ENCODE results near the gene SKP2.
"Not testable (repeated sequence)": the region's sequence is repeated elsewhere in the genome, so short reads cannot be mapped to it uniquely, and the experiment has no call there.

Gene SKP2

DNA sequence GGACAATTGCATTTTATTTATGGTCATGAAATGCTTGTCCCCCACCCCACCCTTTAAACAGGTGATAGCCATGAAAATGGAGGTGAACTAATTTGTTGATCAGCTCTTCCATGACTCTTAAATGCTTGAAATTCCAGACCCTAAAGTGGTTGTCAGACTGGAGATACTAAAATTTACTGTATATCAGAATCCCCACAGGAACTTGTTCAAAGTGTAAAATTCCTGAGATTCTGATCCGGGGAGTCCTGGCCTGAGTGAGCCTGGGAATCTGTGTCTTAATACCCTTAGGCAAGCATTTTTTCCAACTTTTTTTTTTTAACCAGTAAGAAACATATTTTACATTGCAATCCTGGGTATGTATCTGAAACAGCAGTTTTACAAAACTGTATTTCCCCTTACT, 4.7 kb downstream of the SKP2 start:
- DNase-seq (ENCODE audit: low spot score) = no peak

DNA sequence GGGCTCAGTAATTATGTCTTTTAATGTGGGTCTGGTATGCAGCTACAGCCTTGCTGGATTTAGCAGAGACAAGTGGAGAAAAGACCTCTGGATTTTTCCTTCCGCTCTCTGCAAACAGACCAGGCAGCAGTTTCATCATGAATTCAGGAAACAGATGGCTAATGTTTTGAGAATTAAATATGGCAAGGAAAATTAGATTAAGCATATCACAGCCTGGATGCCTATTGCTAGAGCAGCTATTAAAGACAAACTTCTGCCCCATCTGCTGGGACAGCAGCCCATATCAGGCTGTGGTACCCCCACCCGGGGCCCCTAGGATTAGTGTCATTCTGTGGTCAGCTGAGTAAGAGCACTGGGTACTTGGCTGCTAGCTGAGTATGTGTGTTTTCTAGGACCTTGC, 6.2 kb downstream of the SKP2 start:
- no peak for DNase-seq (ENCODE audit: low spot score)

DNA sequence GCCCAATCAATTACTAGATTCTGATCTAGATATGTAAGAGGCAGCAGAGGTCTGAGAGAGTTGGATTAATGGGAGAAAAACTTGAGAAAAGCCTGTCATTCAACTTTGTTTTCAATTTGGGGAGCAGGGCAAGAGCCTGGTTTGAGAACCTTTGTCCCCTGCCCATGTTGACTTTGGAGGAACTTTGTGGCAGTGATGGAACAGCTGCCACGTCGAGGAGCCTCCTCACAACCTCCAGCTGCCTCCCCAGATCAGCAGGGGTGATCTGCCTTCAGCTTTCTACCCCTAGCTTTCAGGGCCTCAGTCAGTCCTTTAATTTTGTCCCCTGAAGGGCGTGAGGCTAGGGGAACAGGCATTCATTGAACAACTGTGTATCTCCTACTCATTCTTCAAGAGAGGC, 8.7 kb downstream of the SKP2 start:
- no peak for DNase-seq (ENCODE audit: low spot score)

GRCh38 chr5:36161361-36161760, 9.4 kb downstream of the SKP2 start:
- no peak for DNase-seq (ENCODE audit: low spot score)

- DNase-seq (ENCODE audit: low spot score) = no peak
Observed at GRCh38 chr5:36162810-36163486, 11.0 kb downstream of the SKP2 start.

GRCh38 chr5:36164461-36164860, 12.6 kb downstream of the SKP2 start:
- no peak for DNase-seq (ENCODE audit: low spot score)

DNA sequence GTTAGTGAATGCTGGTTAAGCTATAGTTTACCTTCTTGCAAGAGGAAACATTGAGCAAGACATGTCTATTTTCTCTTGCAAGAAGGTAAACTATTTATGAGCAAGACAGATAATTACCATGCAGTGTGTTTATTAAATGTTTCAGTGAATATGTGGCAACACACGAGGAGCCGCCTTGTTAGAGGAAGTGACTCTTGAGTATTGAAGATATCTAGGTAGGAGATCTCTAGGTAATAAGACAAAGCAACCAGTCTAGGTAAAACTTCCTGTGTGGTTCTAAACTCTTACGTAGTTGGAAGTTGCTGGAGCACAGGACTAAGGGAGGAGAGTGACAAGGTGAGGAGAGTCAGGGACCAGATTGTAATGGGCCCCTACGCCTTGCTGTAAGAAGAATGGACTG, 16.8 kb downstream of the SKP2 start:
- no peak for DNase-seq (ENCODE audit: low spot score)

DNA sequence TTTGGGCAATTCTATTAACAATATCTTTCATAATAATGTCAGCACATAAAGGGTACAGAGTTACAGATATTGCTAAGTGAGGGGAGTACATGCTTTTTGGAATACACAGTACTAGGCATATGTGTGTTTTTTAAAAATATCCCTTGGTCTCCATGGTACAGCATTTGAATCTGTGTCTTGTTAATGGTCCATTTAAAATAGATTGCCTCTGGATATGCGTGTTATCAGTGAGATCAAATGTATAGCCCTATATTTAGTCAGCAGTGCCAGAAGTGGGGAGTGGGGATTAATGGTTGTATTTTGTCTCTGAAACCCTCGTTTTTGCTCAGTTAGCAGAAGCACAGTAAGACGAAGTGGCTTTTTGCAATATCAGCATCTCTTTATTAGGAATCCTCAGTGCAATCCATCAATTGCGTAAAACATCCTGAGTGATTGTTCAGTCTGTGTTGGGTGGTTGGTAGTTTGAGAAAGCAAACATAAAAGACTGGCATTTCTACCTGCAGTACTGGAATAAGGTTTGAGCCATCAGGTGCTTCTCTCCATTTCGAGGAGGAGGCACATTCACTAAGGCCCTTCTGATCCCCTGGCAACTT, 19.0 kb downstream of the SKP2 start:
- DNase-seq (ENCODE audit: low spot score) = no peak

DNA sequence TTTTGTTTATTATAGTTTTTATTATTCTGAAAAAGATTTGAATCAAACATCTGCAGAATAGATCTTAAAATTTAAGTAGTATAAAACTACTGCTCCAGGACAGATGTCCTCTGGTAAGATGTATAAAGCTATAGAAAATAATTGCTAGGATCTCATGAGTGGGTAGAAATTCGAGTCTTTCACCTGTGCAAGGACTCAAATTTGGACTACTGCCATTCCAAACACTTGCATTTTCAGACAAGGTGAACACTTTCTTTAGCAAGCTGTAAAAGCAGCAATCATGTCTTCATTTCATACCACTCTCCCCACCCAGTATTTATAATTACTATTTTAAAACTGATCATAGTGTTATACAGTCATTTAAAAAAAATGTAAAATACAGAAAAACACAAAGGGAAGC, 20.7 kb downstream of the SKP2 start:
- no peak for DNase-seq (ENCODE audit: low spot score)

DNA sequence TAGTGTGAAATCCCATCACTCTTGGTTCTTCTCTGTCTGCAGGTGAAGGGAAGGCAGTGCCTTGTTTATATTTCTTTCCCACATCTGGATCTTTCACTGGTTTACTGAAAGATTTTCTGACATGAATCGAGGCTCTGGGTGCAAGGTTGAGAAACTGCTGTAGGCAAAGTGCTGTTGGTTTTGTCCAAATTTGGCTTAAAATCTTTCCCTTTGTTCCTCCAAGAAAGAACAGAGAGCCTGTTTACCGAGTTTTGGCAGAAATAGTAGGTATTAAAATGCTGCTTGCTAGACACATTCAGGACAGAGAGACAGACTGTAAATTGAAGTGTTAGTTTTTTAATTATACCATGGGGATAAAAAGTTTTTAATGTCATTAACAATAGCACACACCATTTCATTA, 21.5 kb downstream of the SKP2 start:
- DNase-seq (ENCODE audit: low spot score) = no peak

- DNase-seq (ENCODE audit: low spot score) = no peak
Observed at GRCh38 chr5:36174119-36174518, 22.2 kb downstream of the SKP2 start.

GRCh38 chr5:36175043-36175442, 23.1 kb downstream of the SKP2 start:
- no peak for DNase-seq (ENCODE audit: low spot score)

- no peak for DNase-seq (ENCODE audit: low spot score)
Observed at GRCh38 chr5:36177154-36177553, 25.2 kb downstream of the SKP2 start.

GRCh38 chr5:36177715-36178523, 26.0 kb downstream of the SKP2 start:
- no peak for DNase-seq (ENCODE audit: low spot score)

- DNase-seq (ENCODE audit: low spot score) = no peak
Observed at GRCh38 chr5:36178524-36178890, 26.6 kb downstream of the SKP2 start.

- no peak for DNase-seq (ENCODE audit: low spot score)
Observed at GRCh38 chr5:36179950-36180349, 28.0 kb downstream of the SKP2 start.

DNA sequence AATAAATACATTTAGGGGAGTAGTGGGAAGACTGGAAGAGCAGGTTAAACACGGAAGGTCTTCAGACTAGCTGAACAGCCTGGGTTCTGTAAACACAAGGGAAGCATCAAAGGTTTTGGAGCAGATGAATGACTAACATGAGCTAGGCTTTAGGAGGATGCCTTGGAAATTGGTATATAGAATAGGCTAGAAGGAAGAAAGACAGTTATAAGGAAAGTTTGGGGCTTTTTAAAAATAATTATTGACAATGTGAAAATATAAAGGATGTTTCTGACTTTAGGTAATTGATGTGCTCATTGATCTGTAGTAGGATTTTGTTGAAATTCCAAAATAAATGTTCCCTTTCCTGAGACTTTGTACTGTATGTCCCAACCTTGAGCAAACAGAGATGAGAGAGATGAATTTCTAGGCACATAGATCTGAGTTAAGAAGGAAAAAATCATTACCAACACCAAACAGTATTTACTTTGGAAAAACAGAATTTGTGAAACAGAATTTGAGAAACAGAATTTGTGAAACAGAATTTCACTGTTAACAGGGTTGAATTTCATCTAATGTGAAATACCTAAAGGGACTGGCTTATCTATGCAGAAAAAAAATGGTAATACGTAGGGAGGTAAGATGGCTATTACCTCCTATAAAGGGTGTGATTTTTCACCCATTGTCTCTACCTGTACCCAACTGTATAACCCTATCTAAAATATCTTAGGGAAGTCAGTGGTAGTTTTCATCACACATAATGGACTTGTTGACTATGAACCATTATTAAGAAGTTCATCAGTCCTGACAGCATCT, 28.8 kb downstream of the SKP2 start:
- DNase-seq (ENCODE audit: low spot score) = no peak

GRCh38 chr5:36181774-36182173, 29.9 kb downstream of the SKP2 start:
- no peak for DNase-seq (ENCODE audit: low spot score)

DNA sequence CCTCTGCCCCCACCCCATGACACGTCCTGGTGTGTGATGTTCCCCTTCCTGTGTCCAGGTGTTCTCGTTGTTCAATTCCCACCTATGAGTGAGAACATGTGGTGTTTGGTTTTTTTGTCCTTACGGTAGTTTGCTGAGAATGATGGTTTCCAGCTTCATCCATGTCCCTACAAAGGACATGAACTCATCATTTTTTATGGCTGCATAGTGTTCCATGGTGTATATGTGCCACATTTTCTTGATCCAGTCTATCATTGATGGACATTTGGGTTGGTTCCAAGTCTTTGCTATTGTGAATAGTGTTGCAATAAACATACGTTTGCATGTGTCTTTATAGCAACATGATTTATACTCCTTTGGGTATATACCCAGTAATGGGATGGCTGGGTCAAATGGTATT, 32.5 kb downstream of the SKP2 start:
- DNase-seq (ENCODE audit: low spot score) = not testable (repeated sequence)

DNA sequence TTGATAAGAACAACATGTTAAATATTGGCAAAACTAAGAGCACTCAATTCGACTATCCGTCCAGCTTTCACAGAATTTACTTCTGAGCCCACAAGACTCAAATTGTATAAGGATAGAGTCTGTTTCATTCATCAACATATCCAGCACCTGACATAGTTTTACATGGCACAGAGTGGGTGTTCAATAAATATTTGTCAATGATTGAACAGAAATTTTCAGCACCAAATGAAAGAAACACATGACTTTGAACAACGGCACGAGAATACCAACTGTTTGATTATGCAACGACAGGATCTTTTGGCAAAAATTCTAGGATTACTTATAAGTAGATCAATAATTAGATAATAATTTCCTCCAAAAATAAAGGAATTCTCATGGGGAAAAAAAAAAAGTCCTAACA, 41.8 kb downstream of the SKP2 start:
- no peak for DNase-seq (ENCODE audit: low spot score)

- no peak for DNase-seq (ENCODE audit: low spot score)
Observed at GRCh38 chr5:36198281-36198680, 46.4 kb downstream of the SKP2 start.

GRCh38 chr5:36198783-36199182, 46.9 kb downstream of the SKP2 start:
- DNase-seq (ENCODE audit: low spot score) = not testable (repeated sequence)

- no peak for DNase-seq (ENCODE audit: low spot score)
Observed at GRCh38 chr5:36199620-36200019, 47.7 kb downstream of the SKP2 start.
